AG04449 (cell line): ENCODE data around the gene FRAT1.

Source experiments
- CTCF ChIA-PET: fragments of 350-600 bp; formaldehyde crosslinking; extraction: SDS; loops from one replicate; lab custom pipeline; 2021; ENCODE audit warnings: antibody characterized with exemption; lab: Yijun Ruan, JAX
- POLR2A ChIA-PET: fragments of 400-600, 350-600 bp; formaldehyde crosslinking; extraction: SDS; loops from one replicate; lab custom pipeline; 2020; ENCODE audit warnings: antibody characterized with exemption, inconsistent platforms; lab: Yijun Ruan, JAX
- DNase-seq: peaks from one replicate; pipeline ENCODE4 v3.0.0-alpha.2; 2010; ENCODE audit warnings: low read depth, low spot score
- H3K4me3 ChIP-seq: 2 replicates; pipeline ENCODE4 v1.5.1; 2011; ENCODE audit warnings: low read depth, mild to moderate bottlenecking, control low read depth, low read length
- TF ChIP-seq, protein P1 (sequence below): IDR thresholded peaks from one replicate; pipeline ENCODE4 v1.5.1; 2011; ENCODE audit warnings: mild to moderate bottlenecking, moderate library complexity, low read length, control low read depth, inconsistent platforms; ENCODE audit not compliant: insufficient read depth; ENCODE audit errors: missing control alignments

FRAT1 gene

DNA sequence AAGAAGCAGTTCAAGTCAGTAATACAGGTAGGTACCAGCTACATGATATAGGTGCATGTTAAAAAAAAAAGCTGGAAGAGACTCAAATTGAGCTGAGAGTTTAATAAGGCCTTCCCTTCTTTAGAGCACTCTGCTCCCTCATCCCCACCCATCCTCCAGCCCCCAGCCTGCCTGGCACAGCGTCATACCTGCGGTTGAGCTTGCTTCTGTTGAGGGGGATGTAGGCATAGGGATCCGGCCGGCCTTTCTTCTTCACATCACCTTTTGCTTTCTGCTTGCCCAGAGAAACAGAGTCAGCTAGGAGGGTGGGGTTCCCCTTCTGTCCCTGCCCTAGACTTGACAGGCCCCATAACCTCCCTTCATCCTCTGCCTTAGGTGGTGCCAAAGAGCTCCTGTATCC lies 39.3 kb downstream of the FRAT1 start:
- CTCF ChIA-PET = interaction anchor here (0.6 to 1.5 kb wide), 3 partner anchors 12 to 80 kb away, joined by 3 to 4 read pairs (median 3); partner anchors contain the start of gene ARHGAP19
- no peak overlapping the region for H3K4me3 ChIP-seq
- TF ChIP-seq, protein P1, sequence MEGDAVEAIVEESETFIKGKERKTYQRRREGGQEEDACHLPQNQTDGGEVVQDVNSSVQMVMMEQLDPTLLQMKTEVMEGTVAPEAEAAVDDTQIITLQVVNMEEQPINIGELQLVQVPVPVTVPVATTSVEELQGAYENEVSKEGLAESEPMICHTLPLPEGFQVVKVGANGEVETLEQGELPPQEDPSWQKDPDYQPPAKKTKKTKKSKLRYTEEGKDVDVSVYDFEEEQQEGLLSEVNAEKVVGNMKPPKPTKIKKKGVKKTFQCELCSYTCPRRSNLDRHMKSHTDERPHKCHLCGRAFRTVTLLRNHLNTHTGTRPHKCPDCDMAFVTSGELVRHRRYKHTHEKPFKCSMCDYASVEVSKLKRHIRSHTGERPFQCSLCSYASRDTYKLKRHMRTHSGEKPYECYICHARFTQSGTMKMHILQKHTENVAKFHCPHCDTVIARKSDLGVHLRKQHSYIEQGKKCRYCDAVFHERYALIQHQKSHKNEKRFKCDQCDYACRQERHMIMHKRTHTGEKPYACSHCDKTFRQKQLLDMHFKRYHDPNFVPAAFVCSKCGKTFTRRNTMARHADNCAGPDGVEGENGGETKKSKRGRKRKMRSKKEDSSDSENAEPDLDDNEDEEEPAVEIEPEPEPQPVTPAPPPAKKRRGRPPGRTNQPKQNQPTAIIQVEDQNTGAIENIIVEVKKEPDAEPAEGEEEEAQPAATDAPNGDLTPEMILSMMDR = no peak
- POLR2A ChIA-PET = interaction anchor here (1.7 kb wide), 1 partner anchor 26 kb away, joined by 6 read pairs; no protein-coding TSS in a partner anchor
- DNase-seq = no peak

DNA sequence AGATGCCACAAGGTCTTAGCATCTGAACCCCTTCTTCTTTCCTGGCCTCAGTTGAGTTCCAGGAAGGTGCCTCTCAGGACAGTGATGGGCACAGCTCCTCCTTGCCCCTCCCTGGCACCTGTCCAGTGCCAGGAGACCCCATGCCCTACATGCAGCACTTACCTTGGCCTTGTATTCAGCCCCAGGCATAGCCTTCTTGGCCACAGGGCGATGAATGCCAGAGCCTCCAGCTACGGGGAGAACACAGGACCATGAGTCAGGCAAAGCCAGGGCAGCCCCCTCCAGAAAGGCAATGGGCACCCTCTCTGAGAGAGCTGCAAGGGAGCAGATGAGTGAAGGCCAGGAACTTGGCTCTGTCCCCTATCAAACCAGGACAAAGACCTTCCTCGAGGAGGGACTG lies 39.7 kb downstream of the FRAT1 start:
- no peak for DNase-seq
- no peak overlapping the region for H3K4me3 ChIP-seq
- TF ChIP-seq, protein P1 = no peak
- CTCF ChIA-PET = interaction anchor here (0.6 to 1.5 kb wide), 4 partner anchors 13 to 85 kb away, joined by 3 to 4 read pairs (median 3); partner anchors contain the start of gene ARHGAP19
- POLR2A ChIA-PET = interaction anchor here (1.7 kb wide), 1 partner anchor 26 kb away, joined by 6 read pairs; no protein-coding TSS in a partner anchor

DNA sequence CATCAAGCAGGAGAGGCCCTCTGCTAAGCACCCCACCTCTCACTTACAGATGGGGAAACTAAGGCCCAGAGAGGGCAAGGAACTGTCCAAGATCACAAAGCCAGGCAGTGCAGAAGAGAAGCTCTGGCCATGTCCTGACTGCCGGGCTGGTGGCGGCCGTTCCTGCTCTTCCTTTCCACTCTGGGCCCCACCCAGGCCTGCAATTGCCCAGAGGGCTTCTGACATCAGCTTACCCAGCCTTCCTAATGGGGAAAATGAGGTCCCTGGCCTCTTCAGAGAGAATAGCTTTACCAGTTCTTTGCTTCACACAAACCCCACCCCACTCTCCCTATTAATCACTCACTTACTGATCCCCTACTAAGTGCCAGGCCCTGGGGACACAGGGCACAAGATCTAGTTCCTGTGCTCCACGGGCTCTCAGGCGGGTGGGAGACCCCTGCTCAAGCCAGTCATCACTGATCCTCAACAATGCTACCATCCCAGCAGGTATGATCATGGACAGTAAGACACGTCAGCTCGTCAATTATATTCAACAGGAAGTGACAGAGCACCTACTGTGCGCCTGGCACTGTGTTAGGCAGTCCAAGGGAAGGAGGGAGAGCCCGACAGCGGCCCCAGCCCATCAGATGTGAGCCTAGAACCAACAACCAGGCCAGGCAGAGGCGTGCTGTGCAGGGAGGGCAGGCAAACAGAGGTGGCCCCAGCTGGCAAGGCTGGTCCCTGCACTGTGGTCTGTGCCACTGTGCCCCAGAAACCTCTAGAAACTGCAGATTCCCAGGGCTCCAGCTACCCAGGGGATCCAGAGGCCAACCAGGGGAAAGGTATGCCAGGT lies 41.9 kb downstream of the FRAT1 start:
- no peak for DNase-seq

DNA sequence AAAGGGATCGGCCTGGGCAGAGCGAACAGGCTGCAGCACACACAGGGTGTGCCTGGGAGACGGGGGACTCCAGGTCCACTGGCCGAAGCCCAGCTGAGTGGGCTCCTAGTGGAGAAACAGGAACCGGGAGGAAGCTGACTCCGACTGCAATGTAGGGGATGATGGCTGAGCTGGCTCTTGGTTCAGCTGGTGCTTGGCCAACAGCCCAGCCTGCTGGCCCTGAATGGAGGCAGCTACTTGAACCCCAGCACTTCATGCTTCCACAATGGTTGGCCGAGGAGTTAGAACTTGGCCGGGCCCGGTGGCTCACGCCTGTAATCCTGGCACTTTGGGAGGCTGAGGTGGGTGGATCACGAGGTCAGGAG lies 42.4 kb downstream of the FRAT1 start:
- TF ChIP-seq, protein P1 = no peak
- POLR2A ChIA-PET = no interaction called here
- H3K4me3 ChIP-seq = no peak overlapping the region
- CTCF ChIA-PET = interaction anchor here (1.5 to 1.9 kb wide), 2 partner anchors 29 to 83 kb away, joined by 5 read pairs; no protein-coding TSS in a partner anchor
- DNase-seq = no peak

More for the DNA sequence above, 41.9 kb downstream of the FRAT1 start:
- no peak overlapping the region for H3K4me3 ChIP-seq
- POLR2A ChIA-PET = no interaction called here
- TF ChIP-seq, protein P1 = no peak
- CTCF ChIA-PET = interaction anchor here (1.5 to 1.9 kb wide), 2 partner anchors 29 to 82 kb away, joined by 5 read pairs; no protein-coding TSS in a partner anchor

DNA sequence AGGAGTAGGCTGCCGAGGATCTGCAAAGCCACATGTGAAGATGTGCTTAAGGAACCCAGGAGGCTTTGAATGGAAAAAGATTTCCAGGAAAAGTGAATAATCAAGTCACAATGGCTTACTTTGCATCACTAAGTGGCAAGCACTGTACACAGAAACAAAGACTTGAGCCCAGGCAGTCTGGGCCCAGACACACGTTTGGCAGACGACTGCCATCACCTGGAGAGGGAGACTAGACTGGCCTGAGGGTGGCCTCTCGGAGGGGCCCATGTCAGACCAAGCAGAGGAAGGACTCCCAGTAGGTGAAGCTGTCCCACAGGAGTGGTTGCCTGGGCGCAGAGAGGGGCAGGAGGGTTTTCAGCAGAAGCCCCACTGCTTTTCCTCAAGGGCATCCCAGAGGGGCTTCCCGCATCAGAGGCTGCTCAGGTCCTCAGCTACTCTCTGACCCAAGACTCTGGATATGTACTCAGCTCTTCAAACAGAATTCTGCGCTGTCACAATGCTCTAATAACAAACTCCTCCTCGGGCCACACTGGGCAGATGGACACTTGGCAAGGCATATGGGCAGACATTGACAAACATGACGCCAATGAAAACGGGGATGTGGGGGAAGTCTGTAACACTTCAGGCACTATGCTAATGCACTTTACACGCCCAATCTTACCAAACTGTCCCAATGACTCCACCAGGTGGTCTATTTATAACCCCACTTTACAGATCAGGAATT lies 43.4 kb downstream of the FRAT1 start:
- ChIA-PET POLR2A (no interaction called here), CTCF (no interaction called here)
- DNase-seq = no peak
- TF ChIP-seq, protein P1 = no peak
- no peak overlapping the region for H3K4me3 ChIP-seq

DNA sequence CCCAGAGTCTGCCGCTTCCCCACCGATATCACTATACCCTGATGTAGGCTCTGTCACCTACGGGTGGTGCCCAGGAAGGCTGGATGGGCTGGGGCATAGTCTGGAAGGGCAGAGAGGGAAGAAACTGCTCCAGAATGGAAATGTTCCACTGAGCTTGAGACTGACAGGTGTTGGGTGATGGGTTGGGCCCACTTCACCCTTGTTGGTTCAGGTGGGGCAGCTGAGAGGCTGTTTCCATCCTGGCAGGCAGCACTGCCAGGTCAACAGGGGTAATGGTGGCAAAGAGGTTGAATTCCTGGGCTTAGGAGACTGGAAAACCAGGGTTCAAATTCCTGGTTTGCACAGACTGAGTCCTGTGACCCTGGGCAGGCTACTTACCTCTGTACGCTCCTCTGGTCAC lies 44.0 kb downstream of the FRAT1 start:
- no peak overlapping the region for H3K4me3 ChIP-seq
- no peak for DNase-seq
- TF ChIP-seq, protein P1 = no peak
- POLR2A ChIA-PET = no interaction called here
- CTCF ChIA-PET = no interaction called here
